Activated CD4-positive, alpha-beta T cell treated with anti-CD3 and anti-CD28 coated beads, Interleukin-2, amount 50 U/mL, for 1 hour (primary cell): Measurements from ENCODE around the gene SERINC2.
"Not testable (repeated sequence)": the region's sequence is repeated elsewhere in the genome, so short reads cannot be mapped to it uniquely, and the experiment has no call there.

Experiments
- DNase-seq: peaks from one replicate; pipeline ENCODE4 v3.0.0-alpha.2; 2020

SERINC2 gene

DNA sequence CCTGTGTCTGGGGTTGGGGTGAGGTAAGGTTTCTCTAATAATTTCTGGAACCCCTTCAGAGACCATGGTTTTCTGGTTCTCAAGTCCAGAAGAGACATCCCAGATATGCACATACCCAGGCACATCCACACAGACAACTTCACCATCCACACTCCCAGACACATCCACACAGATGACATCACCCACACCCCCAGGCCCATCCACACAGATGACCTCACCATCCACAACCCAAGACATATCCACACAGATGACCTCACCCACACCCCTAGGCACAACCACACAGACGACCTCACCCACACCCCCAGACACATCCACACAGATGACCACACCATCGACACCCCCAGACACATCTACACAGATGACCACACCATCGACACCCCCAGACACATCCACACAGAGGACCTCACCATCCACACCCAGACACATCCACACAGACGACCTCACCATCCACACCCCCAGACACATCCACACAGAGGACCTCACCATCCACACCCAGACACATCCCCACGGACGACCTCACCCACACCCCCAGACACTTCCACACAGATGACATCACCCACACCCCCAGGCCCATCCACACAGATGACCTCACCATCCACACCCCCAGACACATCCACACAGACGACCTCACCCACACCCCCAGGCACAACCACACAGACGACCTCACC lies 26.3 kb upstream of the SERINC2 start:
- not testable (repeated sequence) for DNase-seq

DNA sequence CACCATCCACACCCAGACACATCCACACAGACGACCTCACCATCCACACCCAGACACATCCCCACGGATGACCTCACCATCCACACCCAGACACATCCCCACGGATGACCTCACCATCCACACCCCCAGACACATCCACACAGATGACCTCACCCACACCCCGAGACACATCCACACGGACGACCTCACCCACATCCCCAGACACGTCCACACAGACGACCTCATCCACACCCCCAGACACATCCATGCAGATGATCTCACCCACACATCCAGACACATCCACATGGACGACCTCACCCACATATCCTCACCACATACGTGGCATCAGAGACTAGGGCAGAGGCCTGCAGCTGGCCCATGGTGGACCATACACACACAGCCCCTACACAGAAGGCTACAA lies 25.4 kb upstream of the SERINC2 start:
- no peak for DNase-seq

DNA sequence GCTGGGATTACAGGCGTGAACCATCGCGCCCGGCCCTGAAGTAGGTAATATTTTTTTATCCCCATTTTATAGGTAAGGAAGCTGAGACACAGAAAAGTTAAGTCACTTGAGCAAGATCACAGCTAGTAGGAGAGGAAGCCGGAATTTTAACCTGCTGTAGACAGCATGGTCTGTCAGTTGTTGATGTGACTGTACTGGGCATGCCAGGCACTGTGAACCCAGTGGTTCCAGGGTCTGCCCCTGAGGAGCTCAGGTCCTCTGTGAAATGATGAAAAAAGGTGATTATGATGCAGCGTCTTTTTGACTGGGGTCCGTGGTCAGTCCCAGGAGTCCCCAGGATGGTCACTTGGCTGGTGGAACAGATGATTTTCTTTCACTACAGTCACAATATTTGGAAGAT lies 23.4 kb upstream of the SERINC2 start:
- DNase-seq = no peak

DNA sequence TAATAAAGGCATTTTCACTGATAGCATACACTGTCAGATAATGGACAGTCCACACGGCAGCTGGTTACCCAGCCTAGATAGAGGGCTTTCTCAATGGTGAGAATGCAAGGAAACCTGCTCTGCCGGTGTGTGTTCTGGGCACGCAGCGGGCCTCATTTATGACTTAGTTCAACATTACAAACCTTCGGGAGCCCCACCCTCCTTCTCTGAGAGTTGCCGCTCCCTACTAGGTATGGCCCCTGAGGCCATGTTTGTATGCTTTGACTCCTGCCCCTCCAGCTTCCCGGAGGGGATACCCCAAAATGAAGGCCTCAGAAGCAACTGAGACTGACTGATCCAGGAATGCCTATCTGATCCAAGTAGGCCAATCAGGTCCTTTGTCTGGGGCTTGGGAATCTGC lies 22.9 kb upstream of the SERINC2 start:
- DNase-seq = no peak

DNA sequence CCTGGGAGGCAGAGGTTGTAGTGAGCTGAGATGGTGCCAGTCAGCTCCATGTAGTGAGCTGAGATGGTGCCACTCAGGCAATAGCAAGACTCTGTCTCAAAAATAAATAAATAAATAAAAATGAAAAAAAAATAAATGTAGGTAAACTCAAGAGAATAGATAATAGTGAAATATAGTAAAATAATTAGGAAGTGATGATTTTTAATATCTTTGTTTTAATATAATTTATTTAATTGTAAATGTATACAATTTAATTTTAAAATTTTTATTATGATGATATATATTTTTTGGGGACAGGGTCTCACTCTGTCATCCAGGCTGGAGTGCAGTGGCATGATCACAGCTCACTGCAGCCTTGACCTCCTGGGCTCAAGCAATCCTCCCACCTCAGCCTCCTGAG lies 19.6 kb upstream of the SERINC2 start:
- no peak for DNase-seq

DNA sequence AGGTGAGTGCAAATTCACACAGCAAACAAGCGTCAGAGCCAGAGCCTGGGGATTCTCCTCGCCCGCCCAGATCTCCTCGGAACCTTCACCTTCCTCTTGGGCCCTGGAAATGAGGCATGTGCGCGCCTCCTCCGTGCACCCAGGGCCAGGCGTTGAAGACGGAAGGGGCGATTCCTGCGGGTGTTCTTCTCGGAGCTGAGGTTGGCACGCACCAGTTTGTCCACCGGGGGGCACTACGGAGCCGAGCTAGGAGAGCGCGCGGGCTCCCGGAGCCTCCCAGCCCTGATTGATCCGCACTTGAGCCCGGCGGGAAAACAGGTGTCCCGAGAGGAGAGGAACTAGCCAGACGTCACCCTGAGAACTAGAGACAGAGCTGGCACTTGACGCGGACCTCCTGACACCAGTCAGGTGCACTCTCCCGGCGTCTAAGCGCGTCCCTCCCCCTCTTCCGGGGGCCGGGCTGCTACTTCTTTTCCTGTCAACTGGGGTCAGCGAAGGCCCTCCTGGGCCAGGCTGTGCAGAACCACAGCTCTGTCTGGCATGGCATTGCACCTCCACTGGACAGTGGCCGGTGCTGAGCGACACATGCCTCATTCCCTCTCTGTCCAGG lies 18.3 kb upstream of the SERINC2 start:
- peak; percentile 76 for DNase-seq

DNA sequence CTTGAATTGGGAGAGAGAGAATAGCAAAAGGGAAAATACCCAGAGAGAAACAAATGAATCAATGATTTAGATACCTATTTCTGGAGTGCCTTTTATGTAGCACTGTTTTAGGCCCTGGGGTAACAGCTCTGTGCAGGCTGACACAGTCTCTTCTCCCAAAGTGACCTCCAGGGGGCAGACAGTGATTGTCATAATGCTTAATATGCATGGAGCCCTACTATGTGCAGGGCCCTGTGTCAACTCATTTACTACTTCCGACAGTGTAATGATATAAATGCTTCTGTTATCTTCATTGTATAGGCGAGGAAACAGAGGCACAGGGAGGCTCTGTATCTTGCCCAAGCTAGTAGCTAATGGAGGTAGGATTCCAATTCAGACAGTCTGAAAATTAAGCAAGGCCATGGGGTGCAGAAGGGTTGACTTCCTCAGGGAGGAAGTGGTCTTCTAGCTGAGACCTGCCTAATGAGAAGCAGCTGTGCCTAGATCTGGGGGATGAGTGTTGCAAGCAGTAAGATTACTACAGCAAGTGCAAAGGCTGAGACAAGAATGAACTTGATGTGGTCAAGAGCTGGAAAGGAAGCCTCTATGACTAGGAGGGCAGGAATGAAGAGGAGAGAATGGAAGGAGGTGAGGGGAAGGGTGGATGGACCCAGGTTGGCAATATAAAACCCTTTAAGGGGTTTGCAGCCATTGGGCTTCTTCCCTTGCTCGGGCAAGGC lies 16.2 kb upstream of the SERINC2 start:
- DNase-seq = no peak

DNA sequence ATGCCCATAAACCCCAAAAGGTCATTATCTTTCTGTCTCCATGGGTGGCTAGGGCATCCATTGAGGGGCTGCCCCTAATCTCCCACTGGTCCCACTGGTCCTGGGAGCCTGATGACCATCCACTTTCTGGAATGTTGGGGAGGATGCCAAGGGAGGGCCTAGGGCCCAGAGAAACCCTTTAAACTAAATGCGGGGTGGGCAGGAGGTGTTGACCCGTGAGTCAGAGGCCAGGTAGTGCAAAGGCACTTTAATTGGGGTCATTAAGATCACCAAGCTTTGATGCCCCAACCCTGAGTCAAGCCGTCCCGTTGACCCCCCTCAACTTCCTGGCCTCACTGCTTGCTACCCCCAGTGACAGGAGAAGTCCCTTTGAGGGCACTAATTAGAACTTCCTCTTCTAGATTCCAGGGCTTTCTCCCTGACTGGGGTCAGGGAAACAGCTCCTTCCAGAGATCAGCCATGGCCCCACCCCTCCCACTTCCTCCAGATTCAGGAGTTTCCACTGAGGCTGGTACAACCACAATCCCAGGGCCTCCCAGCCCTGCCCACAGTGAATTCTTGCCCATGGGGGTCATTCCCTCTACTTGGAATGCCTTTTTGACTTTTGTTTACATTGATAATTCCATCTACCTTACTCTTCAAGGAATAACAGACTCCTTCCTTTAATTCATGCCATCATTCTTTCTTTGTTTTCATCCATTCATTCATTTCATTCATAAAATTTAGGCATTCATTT lies 15.5 kb upstream of the SERINC2 start:
- DNase-seq = no peak

DNA sequence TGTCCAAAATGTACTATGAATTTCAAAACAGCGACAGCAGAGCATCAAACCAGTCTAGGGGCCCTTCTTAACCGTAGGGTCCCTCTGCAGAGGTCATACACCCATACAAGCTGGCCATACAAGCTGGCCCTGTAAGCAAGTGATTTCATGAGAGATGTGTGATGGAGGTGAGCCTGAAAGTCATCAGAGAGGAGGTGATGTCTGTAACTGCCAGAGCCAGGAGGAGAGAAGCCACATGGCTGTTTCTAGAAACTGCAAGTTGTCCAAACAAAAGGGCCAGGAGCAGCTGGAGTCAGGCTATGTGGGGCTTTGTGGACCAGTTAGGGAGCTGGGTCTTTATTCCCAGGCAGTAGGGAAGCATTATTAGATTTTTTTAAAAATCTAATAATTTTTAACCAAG lies 14.8 kb upstream of the SERINC2 start:
- no peak for DNase-seq

DNA sequence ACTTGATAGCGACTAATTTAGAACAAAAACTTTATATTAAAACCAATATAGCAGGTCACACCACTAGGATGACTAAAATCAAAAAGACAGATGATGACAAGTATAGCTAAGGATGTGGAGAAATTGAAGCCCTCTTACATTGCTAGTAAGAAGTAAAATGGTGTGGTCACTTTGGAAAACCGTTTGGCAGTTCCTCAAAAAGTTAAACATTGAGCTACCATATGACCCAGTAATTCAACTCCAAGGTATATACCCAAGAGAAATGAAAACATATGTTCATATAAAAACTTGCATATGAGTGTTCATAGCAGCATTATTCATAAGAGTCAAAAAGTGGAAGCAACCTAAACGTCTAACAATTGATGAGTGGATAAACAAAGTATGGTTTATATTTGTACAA lies 13.0 kb upstream of the SERINC2 start:
- no peak for DNase-seq

DNA sequence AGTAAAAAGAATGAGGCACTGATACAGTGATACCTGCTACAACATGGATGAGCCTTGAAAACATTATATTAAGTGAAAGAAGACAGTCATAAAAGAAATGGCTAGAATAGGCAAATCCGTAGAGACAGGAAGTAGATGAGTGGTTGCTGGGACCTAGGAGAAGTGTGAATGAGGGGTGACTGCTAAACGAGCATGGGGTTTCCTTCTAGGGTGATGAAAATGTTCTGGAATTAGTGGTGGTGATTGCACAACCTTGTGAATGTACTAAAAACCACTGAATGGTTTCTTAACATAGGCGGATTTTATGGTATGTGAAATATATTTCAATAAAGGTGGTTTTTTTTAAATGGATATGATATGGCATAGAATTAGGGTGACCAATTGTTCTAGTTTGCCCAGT lies 12.6 kb upstream of the SERINC2 start:
- no peak for DNase-seq

DNA sequence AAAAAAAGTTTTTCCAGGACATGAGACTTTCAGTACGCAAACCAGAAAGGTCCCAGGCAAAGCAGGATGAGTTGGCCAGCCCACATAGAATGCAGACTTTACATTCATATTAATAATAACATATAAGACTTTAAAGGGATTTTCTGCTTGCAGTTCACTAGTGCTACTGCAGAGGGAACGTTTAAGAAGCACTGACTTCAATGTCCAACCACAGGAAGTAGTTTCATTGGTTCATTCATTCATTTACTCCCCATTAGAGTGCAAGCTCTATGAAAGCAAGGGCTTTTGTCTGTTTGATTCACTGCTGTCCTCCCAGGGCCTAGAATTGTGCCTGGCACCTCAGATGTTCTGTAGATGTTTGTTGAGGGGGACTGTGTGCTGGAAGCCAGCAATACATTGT lies 11.8 kb upstream of the SERINC2 start:
- DNase-seq = no peak

DNA sequence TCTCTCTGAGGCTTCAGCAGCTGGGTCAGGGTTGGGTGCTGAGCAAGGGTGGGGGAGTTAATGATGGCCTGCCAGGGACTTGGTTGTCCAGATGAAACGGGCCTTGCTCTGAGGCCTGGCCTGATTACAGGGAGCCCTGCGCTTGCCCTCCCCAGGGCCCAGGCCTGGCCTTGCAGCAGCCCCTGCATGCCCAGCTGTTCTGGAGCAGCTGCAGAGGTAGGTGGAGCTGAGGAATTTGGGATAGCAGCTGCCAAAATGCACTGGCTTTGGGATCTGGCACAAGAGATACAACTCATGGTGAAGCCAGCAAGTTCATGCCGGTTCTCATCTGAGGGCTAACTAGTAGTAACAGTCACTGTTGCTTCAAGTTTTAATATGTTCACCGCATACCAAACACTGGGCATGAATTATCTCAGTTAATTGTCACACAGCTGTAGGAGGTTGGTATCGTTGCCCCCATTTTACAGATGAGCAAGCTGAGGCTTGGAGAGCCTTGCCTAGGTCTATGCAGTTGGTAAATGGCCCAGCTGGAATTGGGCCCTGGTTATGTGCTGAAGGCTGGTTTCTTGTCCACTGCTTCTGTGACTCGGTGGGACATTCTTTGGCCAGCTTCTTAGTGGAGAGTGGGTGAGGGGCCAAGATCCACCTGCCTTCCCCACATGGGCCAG lies 7.3 kb upstream of the SERINC2 start:
- DNase-seq = no peak

DNA sequence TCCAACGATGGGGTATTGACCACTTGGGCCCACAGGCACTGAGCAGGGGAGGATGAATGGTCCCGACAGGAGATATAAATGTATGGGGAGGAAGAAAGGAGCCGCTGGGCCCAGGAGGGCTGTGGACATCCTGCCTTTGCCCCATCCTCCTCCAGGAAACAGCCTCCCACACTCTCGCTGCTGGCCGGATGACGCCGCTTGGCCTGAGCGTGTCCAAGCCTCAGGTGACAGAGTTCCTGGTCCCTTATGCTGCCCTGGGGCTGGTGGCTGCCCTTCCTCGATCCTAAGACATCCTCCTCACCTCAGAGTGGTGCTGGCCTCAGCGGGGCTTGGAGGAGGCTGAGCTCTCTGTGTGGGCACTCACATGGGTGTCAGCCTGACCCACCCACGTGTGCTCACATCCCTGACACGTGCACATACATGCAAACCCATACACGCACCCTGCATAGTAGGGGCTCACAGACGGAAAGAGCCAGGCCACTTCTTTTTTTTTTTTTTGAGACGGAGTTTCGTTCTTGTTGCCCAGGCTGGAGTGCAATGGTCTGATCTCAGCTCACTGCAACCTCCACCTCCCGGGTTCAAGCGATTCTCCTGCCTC lies 5.9 kb upstream of the SERINC2 start:
- no peak for DNase-seq

DNA sequence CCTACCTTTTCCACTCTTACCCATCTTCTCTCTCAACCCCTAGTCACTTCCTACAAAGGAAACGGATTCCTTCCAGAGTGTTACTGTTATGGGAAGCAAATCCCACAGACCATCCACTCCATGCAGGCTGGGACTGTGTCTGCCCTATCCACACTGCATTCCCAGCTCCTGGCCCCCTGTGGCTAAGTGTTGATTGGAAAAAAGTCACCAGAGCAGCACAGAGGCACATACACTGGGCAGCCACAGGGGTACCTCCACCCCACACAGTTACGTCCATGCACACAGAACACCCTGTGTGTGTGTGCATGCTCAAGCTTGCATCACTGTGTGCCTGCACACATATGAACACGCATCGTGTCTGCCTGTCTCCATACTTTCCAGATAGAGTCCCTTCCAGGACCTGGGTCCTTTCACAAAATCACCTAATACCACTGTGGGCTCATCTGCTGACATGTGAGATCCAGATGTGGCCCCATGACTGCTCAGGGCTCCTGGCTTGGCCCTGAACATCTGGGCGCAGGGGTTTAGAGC lies 4.2 kb upstream of the SERINC2 start:
- DNase-seq = no peak

DNA sequence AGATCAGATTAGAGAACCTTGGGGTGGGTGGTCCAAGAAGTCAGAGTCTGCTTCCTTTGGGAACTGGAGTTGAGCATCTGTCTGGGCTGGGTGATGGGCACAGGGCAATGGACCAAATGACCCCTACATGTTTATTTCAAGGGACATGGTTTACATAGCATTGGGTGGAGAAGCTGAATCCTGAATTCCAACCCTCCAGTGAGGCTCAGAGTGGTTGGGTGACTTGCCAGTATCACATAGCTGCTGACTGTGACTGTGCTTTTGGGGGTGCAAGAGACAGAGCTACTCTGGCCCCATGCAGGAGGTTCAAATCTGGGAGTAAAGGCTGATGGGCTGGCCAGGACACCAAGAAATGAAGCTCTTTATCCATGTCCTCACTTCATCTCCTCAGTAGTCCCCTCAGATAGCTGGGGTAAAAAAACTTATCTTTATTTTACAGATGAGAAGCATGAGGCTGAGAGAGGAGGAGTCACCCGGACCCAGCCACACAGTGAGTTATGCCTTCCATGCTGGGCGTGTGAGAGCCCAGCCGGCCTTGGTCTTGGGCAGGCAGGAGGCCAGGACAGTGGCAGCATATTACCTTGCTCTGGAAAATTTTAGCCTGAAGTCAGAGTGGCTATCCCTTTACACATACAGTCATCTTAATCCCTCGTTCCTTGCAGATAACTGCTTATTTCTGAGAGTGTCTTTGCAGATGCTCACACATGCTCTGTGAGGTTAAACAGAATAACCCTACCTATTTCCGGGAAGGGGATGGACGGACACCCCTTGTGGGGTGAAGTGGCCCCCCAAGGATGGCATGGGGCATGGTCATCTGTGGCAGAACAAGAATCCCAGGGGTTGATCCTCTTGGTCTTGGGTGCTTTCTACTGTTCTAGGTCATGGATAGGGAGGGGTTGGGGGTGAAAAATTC lies 2.8 kb upstream of the SERINC2 start:
- DNase-seq = no peak

DNA sequence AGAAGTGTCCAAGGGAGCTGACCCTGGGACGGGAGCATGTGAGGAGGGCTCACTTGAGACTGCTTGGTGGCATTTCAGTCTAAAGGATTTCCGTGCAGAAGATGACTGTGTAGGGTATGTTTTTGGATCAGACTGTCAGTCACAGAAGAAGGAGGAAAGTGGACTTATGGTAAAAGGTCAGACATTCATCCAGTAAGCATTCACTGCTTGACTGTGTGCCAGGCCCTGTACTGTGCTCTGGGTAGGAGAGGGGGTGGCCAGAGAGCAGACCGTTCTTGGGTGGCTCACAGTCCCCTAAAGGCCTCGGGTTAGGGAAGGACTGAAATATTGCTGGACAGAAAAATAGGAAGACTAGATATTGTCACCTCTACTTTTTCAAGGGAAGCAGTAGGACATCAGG lies 2.1 kb upstream of the SERINC2 start:
- DNase-seq = no peak

DNA sequence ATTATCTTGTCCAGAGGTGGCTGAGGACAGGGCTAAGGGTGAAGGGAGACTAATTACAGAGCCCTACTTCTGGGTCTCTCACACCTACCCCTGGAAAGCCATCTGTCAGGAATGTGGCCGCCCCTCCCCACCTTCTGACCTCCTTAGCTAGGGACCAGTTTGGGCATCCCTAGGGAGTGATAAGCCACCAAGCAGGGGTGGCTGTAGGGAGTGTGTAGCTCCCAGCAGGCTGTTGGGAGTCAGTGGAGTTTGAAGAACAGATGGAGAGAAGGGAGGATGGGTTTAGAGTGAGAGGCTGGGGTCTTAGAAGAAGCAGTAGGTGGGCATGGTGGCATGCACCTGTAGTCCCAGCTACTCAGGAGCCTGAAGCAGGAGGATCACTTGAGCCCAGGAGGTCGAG lies 808 bp upstream of the SERINC2 start:
- no peak for DNase-seq

DNA sequence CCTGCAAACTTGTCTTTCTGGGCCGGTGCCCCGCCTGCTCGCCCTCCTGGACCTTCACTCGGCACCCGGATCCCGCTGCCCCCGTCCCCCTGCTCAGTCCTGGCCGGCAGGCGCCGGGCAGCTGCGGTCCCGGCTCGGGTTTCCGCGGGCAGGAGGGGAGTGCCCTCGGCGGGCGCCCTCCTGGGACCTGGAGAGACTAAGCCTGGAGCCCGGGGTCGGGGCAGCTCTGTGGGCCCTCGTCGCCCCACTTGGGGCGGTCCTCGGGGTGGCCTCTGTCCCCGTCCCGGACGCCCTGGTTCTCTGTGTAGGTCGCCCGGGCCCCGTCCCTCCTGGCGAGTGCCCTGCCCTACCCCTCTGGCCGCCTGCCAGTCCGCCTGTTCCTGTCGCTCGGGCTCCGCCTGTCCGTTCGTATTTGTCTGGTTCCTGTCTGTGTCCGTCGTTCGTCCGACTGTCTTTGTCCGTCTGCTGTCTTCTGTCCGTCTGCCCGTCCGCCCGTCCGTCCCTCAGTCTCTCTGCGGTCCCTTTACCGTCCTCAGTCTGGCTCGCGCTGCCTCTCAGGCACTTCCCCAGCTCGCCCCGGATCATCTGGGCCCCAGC lies 490 bp downstream of the SERINC2 start:
- DNase-seq = peak; percentile 18

DNA sequence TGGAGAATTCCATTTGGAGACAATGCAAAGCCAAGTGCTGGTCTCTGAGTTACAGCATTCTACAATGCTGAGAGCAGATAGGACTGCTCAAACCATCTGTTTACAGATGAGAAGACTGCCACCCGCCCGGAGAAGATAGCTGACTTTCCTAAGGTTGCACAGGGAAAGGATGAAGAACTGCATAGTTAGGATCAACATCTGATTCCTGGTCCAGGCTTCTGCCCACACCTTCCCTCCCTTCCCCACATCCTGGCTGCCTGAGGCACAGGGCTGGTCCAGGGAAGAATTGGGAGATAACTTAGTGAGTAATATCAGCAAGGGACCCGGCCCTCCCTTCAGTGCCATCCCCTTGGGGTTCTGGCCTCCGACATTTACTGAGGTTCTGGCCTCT lies 2.0 kb downstream of the SERINC2 start:
- no peak for DNase-seq

DNA sequence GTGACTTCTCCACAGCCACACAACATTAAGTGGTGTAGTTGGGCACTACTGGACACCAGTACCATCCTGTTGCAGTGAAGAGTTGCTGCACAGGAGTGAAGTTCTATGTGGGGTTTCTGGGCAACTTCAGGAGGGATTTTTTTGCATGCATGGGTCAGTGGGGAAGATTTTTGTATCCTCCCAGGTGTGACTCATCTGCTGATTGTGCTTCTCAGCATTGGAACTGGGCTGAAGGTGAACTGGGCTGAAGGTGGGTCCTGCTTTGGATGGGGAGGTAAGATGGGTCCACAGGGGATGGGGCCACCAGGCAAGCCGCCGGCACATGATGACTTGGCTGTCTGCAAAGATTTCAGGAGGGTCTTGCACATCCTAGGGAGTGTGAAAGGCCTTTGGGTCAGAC lies 2.6 kb downstream of the SERINC2 start:
- no peak for DNase-seq
